Left ventricle myocardium inferior (tissue), 1 donor: ENCODE data around the gene NAB2. TPM values are rescaled to one million over a fixed set of nuclear protein-coding genes. Genes with fewer than 3 reads are reported as not detected.
A peak's percentile ranks its signal among the peaks of the same experiment; 100 is the strongest.

Source experiments
- DNase-seq: peaks from one replicate; pipeline ENCODE4 v3.0.0-alpha.2; 2020
- H3K27ac ChIP-seq: fragments of 200-600 bp; replicated peaks from 2 replicates; pipeline ENCODE4 v1.8.0; 2021
- H3K27me3 ChIP-seq: fragments of 200-600 bp; 2 replicates; pipeline ENCODE4 v1.8.0; 2021; ENCODE audit warnings: low read depth
- H3K36me3 ChIP-seq: fragments of 200-600 bp; 2 replicates; pipeline ENCODE4 v1.8.0; 2021
- H3K4me1 ChIP-seq: fragments of 200-600 bp; 2 replicates; pipeline ENCODE4 v1.8.0; 2021
- H3K4me3 ChIP-seq: fragments of 200-600 bp; 2 replicates; pipeline ENCODE4 v1.8.0; 2021; ENCODE audit warnings: mild to moderate bottlenecking, moderate library complexity
- H3K9me3 ChIP-seq: fragments of 200-600 bp; replicated peaks from 2 replicates; pipeline ENCODE4 v1.8.0; 2021
- CTCF ChIP-seq: fragments of 200-600 bp; IDR thresholded peaks from 2 replicates; pipeline ENCODE4 v1.8.0; 2021; ENCODE audit warnings: antibody characterized with exemption, mild to moderate bottlenecking, borderline replicate concordance
- intact Hi-C: fragments of 100-400 bp; cut with micrococcal nuclease; formaldehyde crosslinking; loops from one replicate; pipeline ENCODE4 v1.11.0; 2022
- total RNA-seq: library from RNA; stranded (reverse); fragmentation: NEBNext Ultra II Directional; extraction: Animal tissue kit (Norgen Biotek cat#: 25700); gene quantifications from one replicate; pipeline ENCODE4 v1.2.1, GENCODE V29; 2021
- donor health status: DM: no; HTN: yes; CAD: no; lungs with severe emphysema.

NAB2 gene
- total RNA-seq, 1 donor from 2014 or later = 10.1 TPM

GRCh38 chr12:57091638-57092528 is 3.0 kb downstream of the NAB2 start:
- peaks cover 55% of the 10 kb centered on the region for H3K36me3 ChIP-seq
- intact Hi-C loops = no loop called here
- peak overlapping the region; percentile 95 for H3K4me3 ChIP-seq
- no peaks in the 10 kb centered on the region for H3K27me3 ChIP-seq
- H3K4me1 ChIP-seq = peaks cover 79% of the 10 kb centered on the region
- peak overlapping the region; percentile 100 for H3K27ac ChIP-seq
- no peak for TF ChIP-seq CTCF
- H3K9me3 ChIP-seq = no peaks in the 10 kb centered on the region
- DNase-seq = no peak

- intact Hi-C loops = no loop called here
- no peaks in the 10 kb centered on the region for H3K27me3 ChIP-seq
- peaks cover 61% of the 10 kb centered on the region for H3K36me3 ChIP-seq
- DNase-seq = no peak
- peak overlapping the region; percentile 72 for H3K27ac ChIP-seq
- peaks cover 74% of the 10 kb centered on the region for H3K4me1 ChIP-seq
- H3K4me3 ChIP-seq = no peak overlapping the region
- H3K9me3 ChIP-seq = no peaks in the 10 kb centered on the region
- TF ChIP-seq CTCF = no peak
Measured at GRCh38 chr12:57092529-57092862, 3.6 kb downstream of the NAB2 start.

- Histone ChIP-seq H3K9me3 (no peaks in the 10 kb centered on the region), H3K4me1 (peaks cover 70% of the 10 kb centered on the region), H3K36me3 (peaks cover 65% of the 10 kb centered on the region), H3K27me3 (no peaks in the 10 kb centered on the region), H3K4me3 (peak overlapping the region; percentile 17), H3K27ac (peak overlapping the region; percentile 72)
- DNase-seq = no peak
- no peak for TF ChIP-seq CTCF
- intact Hi-C loops = no loop called here
Measured at GRCh38 chr12:57092876-57093414, 4.0 kb downstream of the NAB2 start.

GRCh38 chr12:57093415-57094207 is 4.7 kb downstream of the NAB2 start:
- DNase-seq = peak; percentile 75
- H3K9me3 ChIP-seq = no peaks in the 10 kb centered on the region
- intact Hi-C loops = no loop called here
- H3K4me1 ChIP-seq = peaks cover 66% of the 10 kb centered on the region
- TF ChIP-seq CTCF = peak; percentile 59
- no peaks in the 10 kb centered on the region for H3K27me3 ChIP-seq
- peak overlapping the region; percentile 72 for H3K27ac ChIP-seq
- peak overlapping the region; percentile 17 for H3K4me3 ChIP-seq
- peaks cover 72% of the 10 kb centered on the region for H3K36me3 ChIP-seq

- Histone ChIP-seq H3K36me3 (peaks cover 81% of the 10 kb centered on the region), H3K27ac (peak overlapping the region; percentile 72), H3K27me3 (no peaks in the 10 kb centered on the region), H3K9me3 (no peaks in the 10 kb centered on the region), H3K4me3 (no peak overlapping the region), H3K4me1 (peaks cover 59% of the 10 kb centered on the region)
- TF ChIP-seq CTCF = no peak
- no peak for DNase-seq
- intact Hi-C loops = no loop called here
Measured at GRCh38 chr12:57094208-57095160, 5.6 kb downstream of the NAB2 start.
